Activated CD8-positive, alpha-beta memory T cell treated with anti-CD3 and anti-CD28 coated beads for 48 hours (primary cell): Measurements from ENCODE around the gene PDE9A.

Source experiments
- DNase-seq, 3 experiments: peaks; one replicate each; pipeline ENCODE4 v3.0.0-alpha.2; 2020; ENCODE audit warnings: low read depth in 2 of 3, low spot score in 2 of 3

The PDE9A gene

GRCh38 chr21:42754270-42754933 lies 101.0 kb downstream of the PDE9A start:
- DNase-seq: no peak

- no peak for DNase-seq
Measured at GRCh38 chr21:42755031-42755665, 101.7 kb downstream of the PDE9A start.

GRCh38 chr21:42755766-42756579 lies 102.6 kb downstream of the PDE9A start:
- no peak for DNase-seq

- DNase-seq: no peak
Measured at GRCh38 chr21:42756580-42757250, 103.3 kb downstream of the PDE9A start.

- no peak for DNase-seq
Measured at GRCh38 chr21:42757422-42757821, 104.0 kb downstream of the PDE9A start.

- DNase-seq: no peak
Measured at GRCh38 chr21:42757826-42758655, 104.6 kb downstream of the PDE9A start.

GRCh38 chr21:42758721-42759593 lies 105.5 kb downstream of the PDE9A start:
- DNase-seq: no peak

GRCh38 chr21:42759594-42759927 lies 106.1 kb downstream of the PDE9A start:
- DNase-seq: no peak

- no peak for DNase-seq
Measured at GRCh38 chr21:42760361-42760950, 107.0 kb downstream of the PDE9A start.

GRCh38 chr21:42760951-42761751 lies 107.7 kb downstream of the PDE9A start:
- no peak for DNase-seq

- DNase-seq: no peak
Measured at GRCh38 chr21:42761776-42762335, 108.4 kb downstream of the PDE9A start.

- no peak for DNase-seq
Measured at GRCh38 chr21:42763581-42764442, 110.4 kb downstream of the PDE9A start.

- no peak for DNase-seq
Measured at GRCh38 chr21:42764443-42764760, 111.0 kb downstream of the PDE9A start.

- DNase-seq: no peak
Measured at GRCh38 chr21:42764883-42765282, 111.5 kb downstream of the PDE9A start.

- no peak for DNase-seq
Measured at GRCh38 chr21:42765656-42766055, 112.2 kb downstream of the PDE9A start.

- no peak for DNase-seq
Measured at GRCh38 chr21:42766739-42767560, 113.5 kb downstream of the PDE9A start.

GRCh38 chr21:42767561-42767835 lies 114.1 kb downstream of the PDE9A start:
- no peak for DNase-seq
